Karpas-422 (cell line): ENCODE measurements around the gene MYOT. TPM values are rescaled to one million over a fixed set of nuclear protein-coding genes. Genes with fewer than 3 reads are reported as not detected.

ENCODE experiments used
- DNase-seq: peaks from one replicate; pipeline ENCODE4 v3.0.0-alpha.2; 2015
- H2AFZ ChIP-seq: fragments of 200-600 bp; sonication (generic); 2 replicates; pipeline ENCODE4 v1.6.1; 2014; ENCODE audit warnings: antibody characterized with exemption, low read length, mixed read lengths
- H3K27ac ChIP-seq: fragments of 200-600 bp; sonication (generic); 2 replicates; pipeline ENCODE4 v1.5.1; 2014; ENCODE audit warnings: mild to moderate bottlenecking, low read length, moderate library complexity
- H3K27me3 ChIP-seq: fragments of 200-600 bp; sonication (generic); 2 replicates; pipeline ENCODE4 v1.6.1; 2014; ENCODE audit warnings: low read length, mixed read lengths
- H3K36me3 ChIP-seq: fragments of 200-600 bp; sonication (generic); 2 replicates; pipeline ENCODE4 v1.6.1; 2014; ENCODE audit warnings: low read length, mixed read lengths; ENCODE audit not compliant: insufficient read depth
- H3K4me1 ChIP-seq: fragments of 200-600 bp; sonication (generic); 2 replicates; pipeline ENCODE4 v1.6.1; 2014; ENCODE audit warnings: mild to moderate bottlenecking, low read length, mixed read lengths
- H3K4me2 ChIP-seq: fragments of 200-600 bp; sonication (generic); 2 replicates; pipeline ENCODE4 v1.6.1; 2014; ENCODE audit warnings: low read length, low read depth, mild to moderate bottlenecking; ENCODE audit not compliant: poor library complexity, severe bottlenecking
- H3K4me3 ChIP-seq: fragments of 200-600 bp; sonication (generic); 2 replicates; pipeline ENCODE4 v1.5.1; 2014; ENCODE audit warnings: mild to moderate bottlenecking, antibody characterized with exemption, low read length, mixed read lengths
- H3K79me2 ChIP-seq: fragments of 200-600 bp; sonication (generic); 2 replicates; pipeline ENCODE4 v1.6.1; 2014; ENCODE audit warnings: mild to moderate bottlenecking, low read length, mixed read lengths
- H3K9ac ChIP-seq: fragments of 200-600 bp; sonication (generic); 2 replicates; pipeline ENCODE4 v1.6.0; 2014; ENCODE audit warnings: low read length
- H3K9me2 ChIP-seq: fragments of 200-600 bp; sonication (generic), shearing (Covaris generic); replicated peaks from 2 replicates; pipeline ENCODE4 v1.6.0; 2014; ENCODE audit warnings: mild to moderate bottlenecking, low read length, moderate library complexity; ENCODE audit not compliant: insufficient read depth
- H3K9me3 ChIP-seq: fragments of 300-700, 200-600 bp; sonication (generic); 2 replicates; pipeline ENCODE4 v1.6.1; 2014; ENCODE audit warnings: low read length, mixed read lengths
- H4K20me1 ChIP-seq: fragments of 200-600 bp; sonication (generic); 2 replicates; pipeline ENCODE4 v1.6.1; 2014; ENCODE audit warnings: mild to moderate bottlenecking, antibody characterized with exemption, low read length, low read depth; ENCODE audit not compliant: insufficient read depth
- total RNA-seq: library from RNA; depleted of rRNA; stranded (reverse); fragments of >200 nt; shearing (Covaris generic); gene quantifications from 2 replicates; pipeline ENCODE4 v1.2.3, GENCODE V29; 2014; ENCODE audit warnings: low replicate concordance

Gene MYOT
- total RNA-seq, 1 experiment from 2014 or later, result not detected

DNA sequence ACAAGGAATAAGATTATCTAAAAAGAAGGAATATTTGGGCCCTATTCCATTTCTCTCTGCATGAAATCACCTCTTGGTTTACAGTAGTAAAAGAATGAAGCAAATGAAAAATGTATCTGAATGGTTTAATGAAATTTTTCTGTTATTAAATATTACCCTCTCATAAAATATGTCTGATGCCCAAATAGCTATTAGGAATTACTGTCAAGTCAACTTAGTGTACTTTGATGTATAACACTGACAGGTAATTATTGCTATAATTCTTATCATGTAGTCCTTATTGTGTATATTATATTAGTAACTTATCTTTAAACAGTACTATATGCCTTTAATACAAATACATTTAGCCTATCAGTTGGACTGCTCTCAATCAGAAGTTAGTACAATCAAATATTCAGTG is 8.4 kb downstream of the MYOT start:
- Histone ChIP-seq H3K4me2 (no peak overlapping the region), H3K9me3 (no peaks in the 10 kb centered on the region), H3K9ac (no peak overlapping the region), H3K27ac (no peak overlapping the region), H3K79me2 (no peaks in the 10 kb centered on the region), H3K36me3 (no peaks in the 10 kb centered on the region), H2AFZ (no peak overlapping the region), H3K9me2 (no peaks in the 10 kb centered on the region), H3K4me1 (0 out of 2 replicates have a peak, but pooled peaks cover 3% of the 10 kb centered on the region), H4K20me1 (no peaks in the 10 kb centered on the region), H3K27me3 (no peaks in the 10 kb centered on the region), H3K4me3 (no peak overlapping the region)
- DNase-seq, result no peak

DNA sequence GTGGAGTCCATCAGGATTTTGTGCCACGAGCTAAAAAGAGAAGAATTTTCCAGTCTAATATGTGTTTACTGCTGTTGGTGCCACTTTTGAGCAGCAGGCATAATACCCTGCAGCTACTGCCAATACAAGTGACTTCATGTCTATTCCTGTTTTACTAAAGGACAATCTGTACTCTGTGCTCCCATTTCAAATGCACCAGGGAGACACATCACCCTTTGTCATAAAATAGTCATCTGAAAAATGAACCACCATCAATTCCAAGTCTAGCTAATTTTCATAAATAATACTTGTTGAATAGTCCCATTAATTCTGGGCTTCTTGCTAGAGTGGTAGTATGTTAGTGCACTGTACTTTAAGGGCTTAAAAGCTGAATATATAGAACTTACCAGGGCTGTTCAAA is 12.7 kb downstream of the MYOT start:
- Histone ChIP-seq H3K9me2 (no peaks in the 10 kb centered on the region), H3K4me1 (no peaks in the 10 kb centered on the region), H3K9me3 (no peaks in the 10 kb centered on the region), H3K79me2 (no peaks in the 10 kb centered on the region), H3K4me3 (no peak overlapping the region), H2AFZ (no peak overlapping the region), H3K27me3 (no peaks in the 10 kb centered on the region), H3K9ac (no peak overlapping the region), H3K4me2 (no peak overlapping the region), H3K36me3 (no peaks in the 10 kb centered on the region), H4K20me1 (no peaks in the 10 kb centered on the region), H3K27ac (no peak overlapping the region)
- no peak for DNase-seq

DNA sequence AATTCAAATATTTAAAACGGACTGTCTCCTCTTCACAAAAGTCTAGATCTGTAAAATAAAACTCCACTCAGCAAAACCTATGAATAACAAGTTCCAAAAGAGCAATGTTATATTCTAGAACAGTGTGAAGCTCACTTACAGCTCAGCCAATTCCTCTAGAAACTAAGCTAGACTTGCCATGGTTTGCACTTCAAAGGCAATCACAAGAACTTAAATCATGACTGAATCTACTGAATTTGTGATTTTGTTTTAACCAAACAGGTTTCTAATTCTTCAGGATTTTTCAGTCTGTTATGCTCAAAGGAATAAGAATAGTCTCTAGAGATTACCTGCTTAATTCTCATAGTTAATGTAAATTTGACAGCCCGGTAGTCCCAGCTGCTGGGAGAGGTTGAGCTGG is 20.2 kb downstream of the MYOT start:
- no peak for DNase-seq
- Histone ChIP-seq H3K79me2 (no peaks in the 10 kb centered on the region), H3K4me1 (peaks cover 22% of the 10 kb centered on the region), H3K9ac (no peak overlapping the region; the same call in 1 of the 2 replicates), H3K27ac (no peak overlapping the region), H3K4me2 (peak overlapping the region; percentile 92), H3K4me3 (no peak overlapping the region), H2AFZ (no peak overlapping the region), H3K9me2 (no peaks in the 10 kb centered on the region), H4K20me1 (no peaks in the 10 kb centered on the region), H3K36me3 (no peaks in the 10 kb centered on the region), H3K9me3 (no peaks in the 10 kb centered on the region), H3K27me3 (no peaks in the 10 kb centered on the region)

DNA sequence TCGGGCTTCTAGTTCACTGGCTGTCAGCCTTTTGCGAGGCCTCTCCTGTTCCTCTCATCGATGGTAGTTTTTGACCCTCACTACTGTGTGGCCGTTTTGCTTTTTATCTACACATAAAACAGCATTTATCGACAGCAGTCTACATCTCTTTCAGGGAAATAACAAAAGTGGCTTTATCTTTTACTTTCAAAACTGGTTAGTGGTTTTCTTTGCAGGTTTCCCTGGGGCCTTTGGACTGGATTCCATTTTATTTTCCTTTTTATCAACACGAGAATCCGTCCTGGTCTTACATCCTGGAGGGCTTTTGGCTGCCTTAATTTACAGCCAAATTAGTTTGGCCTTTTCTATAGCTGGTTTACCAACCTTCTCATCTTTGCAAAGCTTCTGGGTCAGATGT is 20.8 kb downstream of the MYOT start:
- no peak for DNase-seq
- H3K9me3 ChIP-seq, result no peaks in the 10 kb centered on the region
- peak overlapping the region; percentile 92 for H3K4me2 ChIP-seq
- peak overlapping the region; percentile 84; the same call in 1 of the 2 replicates for H2AFZ ChIP-seq
- peaks cover 22% of the 10 kb centered on the region for H3K4me1 ChIP-seq
- H3K27me3 ChIP-seq, result no peaks in the 10 kb centered on the region
- peak overlapping the region; percentile 79 for H3K9ac ChIP-seq
- no peaks in the 10 kb centered on the region for H3K79me2 ChIP-seq
- no peaks in the 10 kb centered on the region for H4K20me1 ChIP-seq
- H3K36me3 ChIP-seq, result no peaks in the 10 kb centered on the region
- no peaks in the 10 kb centered on the region for H3K9me2 ChIP-seq
- H3K27ac ChIP-seq, result no peak overlapping the region
- peak overlapping the region; percentile 76 for H3K4me3 ChIP-seq

DNA sequence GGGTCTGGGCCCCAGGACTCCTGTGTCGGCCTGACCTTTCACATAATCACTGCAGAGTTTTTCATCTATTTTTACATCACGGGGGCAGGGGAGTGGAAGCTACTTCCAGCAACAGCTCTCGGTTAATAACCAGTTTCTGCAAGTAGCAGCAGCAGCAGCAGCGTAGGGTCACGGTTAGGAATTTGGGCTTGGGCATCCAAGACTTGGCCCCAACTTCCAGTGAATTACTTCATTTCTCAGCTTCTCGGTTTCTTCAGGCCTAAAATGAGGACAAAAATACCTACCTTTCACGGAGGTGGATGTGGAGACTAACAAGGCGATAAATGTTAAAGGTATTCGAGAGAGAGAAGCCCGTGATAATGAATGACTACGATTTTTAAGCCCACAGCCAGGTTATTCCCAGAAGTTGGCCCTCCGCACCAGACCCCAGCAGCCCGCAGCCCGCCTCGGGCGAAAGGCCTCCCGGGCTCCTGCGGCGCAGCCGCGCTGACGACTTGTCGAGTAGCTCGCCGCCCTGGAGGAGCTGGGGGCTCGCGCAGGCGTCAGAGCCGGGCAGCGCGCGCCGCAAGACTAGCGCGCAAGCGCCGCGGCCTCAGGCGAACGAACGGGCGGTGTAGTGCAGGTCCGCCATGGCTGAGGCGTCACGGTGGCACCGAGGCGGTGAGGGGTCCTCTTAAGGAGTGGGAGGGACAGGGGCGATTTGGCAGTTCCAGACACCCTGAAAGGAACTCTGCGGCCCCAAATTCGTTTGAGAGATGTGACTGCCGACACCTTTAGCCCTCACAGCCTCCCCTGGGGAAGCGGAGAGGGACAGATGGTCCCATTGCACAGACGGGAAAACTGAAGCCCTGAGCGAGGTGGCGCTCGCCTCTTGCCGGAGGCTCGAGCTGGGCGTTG is 21.5 kb downstream of the MYOT start, which contains the start of gene PKD2L2:
TSS of gene PKD2L2 (plus strand) at position 595 of the 897 bp plus-strand sequence. CDS start at position 630, 35 bp downstream.
- Histone ChIP-seq H3K36me3 (no peaks in the 10 kb centered on the region), H3K79me2 (no peaks in the 10 kb centered on the region), H3K27me3 (no peaks in the 10 kb centered on the region), H4K20me1 (no peaks in the 10 kb centered on the region), H3K9me3 (no peaks in the 10 kb centered on the region), H3K9me2 (no peaks in the 10 kb centered on the region), H3K4me1 (peaks cover 22% of the 10 kb centered on the region), H3K4me3 (peak within 1 kb of the TSS; percentile 76), H2AFZ (peak within 1 kb of the TSS; percentile 84), H3K4me2 (peak within 1 kb of the TSS; percentile 92), H3K9ac (peak within 1 kb of the TSS; percentile 79), H3K27ac (no peak within 1 kb of the TSS)
- peak; percentile 95 for DNase-seq

DNA sequence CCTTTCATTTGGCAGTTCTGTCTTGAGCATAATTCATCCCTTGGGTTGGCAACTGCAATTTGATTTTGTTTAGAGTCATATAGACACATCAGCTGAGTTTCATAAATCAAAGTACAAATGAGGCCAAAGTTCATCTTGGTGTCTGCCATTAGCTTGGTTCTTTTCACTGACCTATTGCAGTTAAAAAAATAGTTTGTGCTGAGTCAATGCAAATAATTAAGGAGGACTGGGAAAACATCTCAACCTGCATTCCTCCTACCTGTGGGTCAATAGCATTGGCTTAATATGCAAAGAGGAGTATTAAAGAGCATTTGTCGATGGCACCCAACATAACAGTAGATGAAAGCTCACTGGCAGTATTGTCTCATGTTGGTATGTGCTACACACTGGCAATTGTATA is 23.2 kb downstream of the MYOT start:
- H3K9ac ChIP-seq, result no peak overlapping the region
- H3K9me3 ChIP-seq, result no peaks in the 10 kb centered on the region
- H3K4me2 ChIP-seq, result no peak overlapping the region
- no peak overlapping the region for H2AFZ ChIP-seq
- H3K27me3 ChIP-seq, result no peaks in the 10 kb centered on the region
- H3K27ac ChIP-seq, result no peak overlapping the region
- peaks cover 22% of the 10 kb centered on the region for H3K4me1 ChIP-seq
- DNase-seq, result no peak
- no peaks in the 10 kb centered on the region for H4K20me1 ChIP-seq
- H3K79me2 ChIP-seq, result no peaks in the 10 kb centered on the region
- H3K9me2 ChIP-seq, result no peaks in the 10 kb centered on the region
- H3K4me3 ChIP-seq, result no peak overlapping the region
- no peaks in the 10 kb centered on the region for H3K36me3 ChIP-seq

DNA sequence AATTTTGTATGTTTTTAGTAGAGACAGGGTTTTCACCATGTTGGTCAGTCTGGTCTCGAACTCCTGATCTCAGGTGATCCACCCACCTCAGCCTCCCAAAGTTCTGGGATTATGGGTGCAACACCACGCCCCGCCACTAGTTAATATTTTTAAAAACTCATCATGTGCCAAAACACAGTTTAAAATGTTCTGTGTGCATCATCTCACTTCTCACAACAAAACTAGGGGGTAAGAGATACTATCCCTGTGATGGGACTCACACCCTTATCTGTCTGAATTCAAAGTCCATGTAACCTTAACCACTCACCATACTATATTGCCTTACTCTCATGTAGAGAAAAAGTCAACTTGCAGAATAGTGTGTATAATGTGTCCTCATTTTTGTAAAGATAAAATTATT is 24.2 kb downstream of the MYOT start:
- Histone ChIP-seq H3K36me3 (no peaks in the 10 kb centered on the region), H3K27ac (no peak overlapping the region), H3K27me3 (no peaks in the 10 kb centered on the region), H3K9me2 (no peaks in the 10 kb centered on the region), H3K4me3 (no peak overlapping the region), H3K79me2 (no peaks in the 10 kb centered on the region), H3K4me2 (no peak overlapping the region), H3K4me1 (peaks cover 22% of the 10 kb centered on the region), H3K9me3 (no peaks in the 10 kb centered on the region), H4K20me1 (no peaks in the 10 kb centered on the region), H3K9ac (no peak overlapping the region), H2AFZ (no peak overlapping the region)
- no peak for DNase-seq

DNA sequence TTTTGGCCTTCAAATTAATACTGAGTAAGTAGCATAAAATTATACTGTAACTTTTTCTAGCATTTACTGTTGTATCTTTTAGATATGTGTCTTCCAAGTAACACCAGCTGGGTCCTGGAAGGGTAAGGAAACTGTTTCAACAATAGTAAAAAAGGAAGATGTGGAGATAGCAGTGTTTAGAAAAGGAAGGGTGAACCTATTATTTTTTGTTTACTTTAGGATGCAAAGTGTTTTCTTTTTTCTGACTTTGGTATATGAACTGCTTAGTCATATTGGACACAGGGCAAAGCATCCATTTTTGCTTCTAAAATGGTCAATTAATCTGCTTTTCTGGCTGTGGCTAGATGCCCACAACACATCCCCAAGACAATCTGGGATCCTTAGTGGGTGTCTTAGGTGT is 26.9 kb downstream of the MYOT start:
- Histone ChIP-seq H3K4me3 (no peak overlapping the region), H2AFZ (no peak overlapping the region), H3K27me3 (no peaks in the 10 kb centered on the region), H3K4me2 (no peak overlapping the region), H3K9ac (no peak overlapping the region), H4K20me1 (no peaks in the 10 kb centered on the region), H3K4me1 (peaks cover 7% of the 10 kb centered on the region), H3K36me3 (no peaks in the 10 kb centered on the region), H3K9me2 (no peaks in the 10 kb centered on the region), H3K79me2 (no peaks in the 10 kb centered on the region), H3K27ac (no peak overlapping the region), H3K9me3 (no peaks in the 10 kb centered on the region)
- no peak for DNase-seq
